ENCODE measurements around the gene AKIRIN1. TPM values are rescaled to one million over a fixed set of nuclear protein-coding genes. Genes with fewer than 3 reads are reported as not detected.

AKIRIN1 gene
- total and polyA plus RNA-seq, 5 experiments from 2014 or later = 74.5 to 99.2 (median 92.9) TPM

GRCh38 chr1:39023140-39023539, 32.1 kb downstream of the AKIRIN1 start:
- DNase-seq (no peak), ATAC-seq (no peak)
- POLR2A ChIA-PET = interaction anchor here (0.7 kb wide), 1 partner anchor 23 kb away, joined by 3 read pairs; no protein-coding TSS in a partner anchor
- H3K9me3 Mint-ChIP-seq = no peaks in the 10 kb centered on the region
- peaks cover 0 to 2% (median 0%) of the 10 kb centered on the region in 5 donors for H3K27me3 Mint-ChIP-seq
- H3K27ac Mint-ChIP-seq = peak overlapping the region in 1 of 10 donors; percentile 52
- peaks cover 0 to 4% (median 4%) of the 10 kb centered on the region in 3 donors for H3K36me3 Mint-ChIP-seq
- peaks cover 8 to 23% (median 21%) of the 10 kb centered on the region in 4 donors for H3K4me1 Mint-ChIP-seq
- no peak overlapping the region for H3K4me3 Mint-ChIP-seq

GRCh38 chr1:39026051-39026865, 35.2 kb downstream of the AKIRIN1 start, which contains the start of gene NDUFS5:
Gene NDUFS5 (plus strand): TSS chr1:39026350. CDS start chr1:39028725, 2,375 bp downstream.
- DNase-seq (peak; percentile 68 to 90 (median 77)), ATAC-seq (peak; percentile 89 to 92)
- peaks cover 2 to 30% (median 8%) of the 10 kb centered on the region in 3 donors for H3K36me3 Mint-ChIP-seq
- H3K27me3 Mint-ChIP-seq = peaks cover 0 to 2% (median 0%) of the 10 kb centered on the region in 5 donors
- peak within 1 kb of the TSS; percentile 93 to 100 (median 96) for H3K4me3 Mint-ChIP-seq
- H3K9me3 Mint-ChIP-seq = no peaks in the 10 kb centered on the region
- POLR2A ChIA-PET = interaction anchor here (0.6 to 2.3 kb wide), 11 partner anchors 8 to 533 kb away, joined by 3 to 14 read pairs (median 5); partner anchors contain the start of genes RHBDL2 and RRAGC
- H3K4me1 Mint-ChIP-seq = peaks cover 10 to 43% (median 32%) of the 10 kb centered on the region in 4 donors
- H3K27ac Mint-ChIP-seq = peak within 1 kb of the TSS; percentile 93 to 99 (median 98)

GRCh38 chr1:39026866-39027507, 35.9 kb downstream of the AKIRIN1 start:
- POLR2A ChIA-PET = interaction anchor here (0.6 to 2.3 kb wide), 8 partner anchors 27 to 1712 kb away, joined by 3 to 14 read pairs (median 4); no protein-coding TSS in a partner anchor
- Mint-ChIP-seq H3K9me3 (no peaks in the 10 kb centered on the region), H3K36me3 (peaks cover 8 to 38% (median 11%) of the 10 kb centered on the region in 3 donors), H3K27ac (peak overlapping the region; percentile 93 to 99 (median 98)), H3K4me3 (peak overlapping the region; percentile 93 to 100 (median 96)), H3K4me1 (peaks cover 12 to 50% (median 40%) of the 10 kb centered on the region in 4 donors), H3K27me3 (no peaks in the 10 kb centered on the region)
- DNase-seq = peak in 1 of 10 donors; percentile 64
- ATAC-seq = no peak

GRCh38 chr1:39034114-39034654, 43.1 kb downstream of the AKIRIN1 start:
- POLR2A ChIA-PET = interaction anchor here (0.7 to 1.5 kb wide), 4 partner anchors 8 to 1555 kb away, joined by 3 to 6 read pairs (median 6); partner anchors contain the start of genes AKIRIN1 and NDUFS5
- no peaks in the 10 kb centered on the region for H3K27me3 Mint-ChIP-seq
- peak; percentile 64 to 66 for ATAC-seq

DNA sequence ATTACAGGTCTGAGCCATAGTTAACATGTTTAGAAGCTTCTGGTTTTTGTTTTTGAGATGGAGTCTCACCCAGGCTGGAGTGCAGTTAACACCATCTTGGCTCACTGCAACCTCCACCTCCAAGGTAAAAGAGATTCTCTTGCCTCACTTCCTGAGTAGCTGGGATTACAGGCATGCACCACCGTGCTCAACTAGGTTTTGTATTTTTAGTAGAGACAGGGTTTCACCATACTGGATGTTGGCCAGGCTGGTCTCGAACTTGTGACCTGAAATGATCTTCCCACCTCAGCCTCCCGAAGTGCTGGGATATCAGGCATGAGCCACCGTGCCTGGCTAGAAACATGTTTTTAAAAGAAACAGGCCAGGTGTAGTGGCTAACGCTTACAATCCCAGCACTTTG, 45.6 kb downstream of the AKIRIN1 start:
- POLR2A ChIA-PET = interaction anchor here (0.6 kb wide), 1 partner anchor 24 kb away, joined by 7 read pairs; no protein-coding TSS in a partner anchor
- Mint-ChIP-seq H3K27ac (peak overlapping the region in 3 of 10 donors; percentile 22 to 73 (median 46)), H3K4me1 (peaks cover 7 to 38% (median 29%) of the 10 kb centered on the region in 4 donors), H3K9me3 (no peaks in the 10 kb centered on the region), H3K4me3 (no peak overlapping the region), H3K36me3 (peaks cover 0 to 60% (median 21%) of the 10 kb centered on the region in 3 donors), H3K27me3 (no peaks in the 10 kb centered on the region)
- ATAC-seq = no peak
- DNase-seq = no peak

More at GRCh38 chr1:39034114-39034654, 43.1 kb downstream of the AKIRIN1 start:
- Mint-ChIP-seq H3K4me1 (peaks cover 10 to 46% (median 36%) of the 10 kb centered on the region in 4 donors), H3K9me3 (no peaks in the 10 kb centered on the region), H3K4me3 (peak overlapping the region; percentile 81 to 96 (median 86)), H3K36me3 (peaks cover 3 to 75% (median 19%) of the 10 kb centered on the region in 3 donors), H3K27ac (peak overlapping the region; percentile 94 to 99 (median 98))
- DNase-seq = peak in 4 of 10 donors; percentile 22 to 59 (median 44)

DNA sequence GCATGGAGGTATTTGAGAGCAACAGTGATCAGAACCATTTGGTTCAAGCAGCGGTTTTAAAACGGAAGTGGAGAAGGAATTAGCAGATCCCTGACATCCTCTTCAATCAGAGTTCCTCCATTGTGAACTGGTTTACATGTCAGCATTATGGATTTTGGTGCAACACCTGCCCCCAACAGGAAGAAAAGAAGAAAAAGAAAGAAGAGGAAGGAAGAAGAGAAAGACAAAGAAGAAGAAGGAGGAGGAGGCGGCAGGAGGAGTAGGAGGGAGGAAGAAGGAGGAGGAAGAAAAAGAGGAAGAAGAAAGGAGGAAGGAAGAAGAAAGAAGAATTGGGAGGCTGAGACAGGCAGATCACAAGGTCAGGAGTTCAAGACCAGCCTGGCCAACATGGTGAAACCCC, 52.4 kb downstream of the AKIRIN1 start:
- POLR2A ChIA-PET = no interaction called here
- peak overlapping the region in 3 of 10 donors; percentile 34 to 65 (median 46) for H3K27ac Mint-ChIP-seq
- no peaks in the 10 kb centered on the region for H3K9me3 Mint-ChIP-seq
- no peak overlapping the region for H3K4me3 Mint-ChIP-seq
- no peak for DNase-seq
- peaks cover 3 to 9% (median 8%) of the 10 kb centered on the region in 4 donors for H3K4me1 Mint-ChIP-seq
- peaks cover 0 to 45% (median 27%) of the 10 kb centered on the region in 3 donors for H3K36me3 Mint-ChIP-seq
- no peaks in the 10 kb centered on the region for H3K27me3 Mint-ChIP-seq
- no peak for ATAC-seq

DNA sequence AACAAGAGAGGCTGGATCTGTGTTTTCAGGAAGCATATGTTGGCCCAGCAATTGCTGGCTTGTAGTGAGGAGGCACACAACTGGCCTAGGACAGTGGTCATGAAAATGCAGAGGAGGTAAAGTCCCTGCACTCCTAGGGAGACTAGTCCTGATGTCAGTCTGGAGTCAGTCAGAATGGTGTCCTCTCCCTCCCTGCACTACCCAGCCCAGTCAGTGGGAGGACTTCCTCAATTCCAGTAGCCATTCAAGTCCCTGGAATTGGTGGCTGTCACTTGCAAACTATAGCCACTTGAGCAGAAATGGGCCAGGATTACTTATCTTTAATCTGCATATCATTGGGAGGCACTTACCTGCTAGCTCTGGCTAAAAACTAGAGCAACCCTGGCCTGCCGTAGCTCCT, 53.7 kb downstream of the AKIRIN1 start:
- ATAC-seq (no peak), DNase-seq (no peak)
- no peaks in the 10 kb centered on the region for H3K27me3 Mint-ChIP-seq
- H3K27ac Mint-ChIP-seq = peak overlapping the region in 4 of 10 donors; percentile 8 to 56 (median 34)
- H3K4me3 Mint-ChIP-seq = no peak overlapping the region
- POLR2A ChIA-PET = no interaction called here
- H3K4me1 Mint-ChIP-seq = peaks cover 2 to 8% (median 4%) of the 10 kb centered on the region in 4 donors
- peaks cover 0 to 51% (median 30%) of the 10 kb centered on the region in 3 donors for H3K36me3 Mint-ChIP-seq
- H3K9me3 Mint-ChIP-seq = no peaks in the 10 kb centered on the region

- peaks cover 0 to 55% (median 30%) of the 10 kb centered on the region in 3 donors for H3K36me3 Mint-ChIP-seq
- H3K27me3 Mint-ChIP-seq = no peaks in the 10 kb centered on the region
- DNase-seq = no peak
- ATAC-seq = no peak
- H3K9me3 Mint-ChIP-seq = no peaks in the 10 kb centered on the region
- H3K4me3 Mint-ChIP-seq = no peak overlapping the region
- POLR2A ChIA-PET = no interaction called here
- H3K4me1 Mint-ChIP-seq = peaks cover 0 to 8% (median 3%) of the 10 kb centered on the region in 4 donors
- peak overlapping the region in 2 of 10 donors; percentile 8 to 56 for H3K27ac Mint-ChIP-seq
Measured at GRCh38 chr1:39045231-39045630, 54.2 kb downstream of the AKIRIN1 start.

- Mint-ChIP-seq H3K4me1 (peaks cover 6 to 11% (median 8%) of the 10 kb centered on the region in 4 donors), H3K27me3 (no peaks in the 10 kb centered on the region), H3K4me3 (no peak overlapping the region), H3K9me3 (no peaks in the 10 kb centered on the region), H3K27ac (peak overlapping the region in 3 of 10 donors; percentile 24 to 48 (median 28)), H3K36me3 (peaks cover 0 to 48% (median 27%) of the 10 kb centered on the region in 3 donors)
- POLR2A ChIA-PET = no interaction called here
- no peak for DNase-seq
- no peak for ATAC-seq
Measured at GRCh38 chr1:39046613-39047210, 55.6 kb downstream of the AKIRIN1 start.

GRCh38 chr1:39047374-39048229, 56.5 kb downstream of the AKIRIN1 start:
- Mint-ChIP-seq H3K27me3 (no peaks in the 10 kb centered on the region), H3K27ac (peak overlapping the region in 1 of 10 donors; percentile 73), H3K9me3 (no peaks in the 10 kb centered on the region), H3K4me1 (peaks cover 6 to 11% (median 8%) of the 10 kb centered on the region in 4 donors), H3K36me3 (peaks cover 0 to 41% (median 24%) of the 10 kb centered on the region in 3 donors), H3K4me3 (no peak overlapping the region)
- POLR2A ChIA-PET = no interaction called here
- ATAC-seq (no peak), DNase-seq (no peak)

DNA sequence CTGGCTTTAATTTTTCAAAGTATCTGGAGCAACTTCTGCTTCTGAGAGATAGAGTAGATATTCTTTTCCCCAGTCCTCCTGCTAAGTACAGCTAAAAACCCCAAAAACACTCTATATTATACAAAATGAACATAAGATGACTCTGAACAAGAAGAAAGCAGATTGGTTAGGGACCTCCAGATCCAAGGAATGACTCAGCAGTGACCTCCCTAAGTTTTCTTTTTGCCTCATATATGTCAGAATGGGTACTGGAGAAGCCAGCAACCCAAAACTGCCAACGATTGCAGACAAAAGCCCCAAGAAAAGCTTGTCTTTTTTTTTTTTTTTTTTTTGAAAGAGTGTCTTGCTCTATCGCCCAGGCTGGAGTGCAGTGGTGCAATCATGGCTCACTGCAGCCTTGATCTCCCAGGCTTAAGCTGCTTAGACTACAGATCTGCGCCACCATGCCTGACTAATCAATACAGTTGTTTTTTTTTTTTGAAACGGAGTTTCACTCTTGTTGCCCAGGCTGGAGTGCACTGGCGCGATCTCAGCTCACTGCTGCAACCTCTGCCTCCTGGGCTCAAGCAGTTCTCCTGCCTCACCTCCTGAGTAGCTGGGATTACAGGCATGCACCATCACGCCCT, 57.8 kb downstream of the AKIRIN1 start:
- peak overlapping the region in 3 of 10 donors; percentile 15 to 49 (median 42) for H3K27ac Mint-ChIP-seq
- H3K36me3 Mint-ChIP-seq = peaks cover 0 to 30% (median 16%) of the 10 kb centered on the region in 3 donors
- no peaks in the 10 kb centered on the region for H3K27me3 Mint-ChIP-seq
- no peaks in the 10 kb centered on the region for H3K9me3 Mint-ChIP-seq
- no peak for DNase-seq
- POLR2A ChIA-PET = no interaction called here
- H3K4me3 Mint-ChIP-seq = no peak overlapping the region
- peaks cover 5 to 7% (median 6%) of the 10 kb centered on the region in 4 donors for H3K4me1 Mint-ChIP-seq
- ATAC-seq = no peak
